ENCODE results near the gene RAET1E. TPM values are rescaled to one million over a fixed set of nuclear protein-coding genes. Genes with fewer than 3 reads are reported as not detected.

Gene RAET1E
- total and polyA plus RNA-seq, 4 donors = 0.56 to 0.98 (median 0.93) TPM

DNA sequence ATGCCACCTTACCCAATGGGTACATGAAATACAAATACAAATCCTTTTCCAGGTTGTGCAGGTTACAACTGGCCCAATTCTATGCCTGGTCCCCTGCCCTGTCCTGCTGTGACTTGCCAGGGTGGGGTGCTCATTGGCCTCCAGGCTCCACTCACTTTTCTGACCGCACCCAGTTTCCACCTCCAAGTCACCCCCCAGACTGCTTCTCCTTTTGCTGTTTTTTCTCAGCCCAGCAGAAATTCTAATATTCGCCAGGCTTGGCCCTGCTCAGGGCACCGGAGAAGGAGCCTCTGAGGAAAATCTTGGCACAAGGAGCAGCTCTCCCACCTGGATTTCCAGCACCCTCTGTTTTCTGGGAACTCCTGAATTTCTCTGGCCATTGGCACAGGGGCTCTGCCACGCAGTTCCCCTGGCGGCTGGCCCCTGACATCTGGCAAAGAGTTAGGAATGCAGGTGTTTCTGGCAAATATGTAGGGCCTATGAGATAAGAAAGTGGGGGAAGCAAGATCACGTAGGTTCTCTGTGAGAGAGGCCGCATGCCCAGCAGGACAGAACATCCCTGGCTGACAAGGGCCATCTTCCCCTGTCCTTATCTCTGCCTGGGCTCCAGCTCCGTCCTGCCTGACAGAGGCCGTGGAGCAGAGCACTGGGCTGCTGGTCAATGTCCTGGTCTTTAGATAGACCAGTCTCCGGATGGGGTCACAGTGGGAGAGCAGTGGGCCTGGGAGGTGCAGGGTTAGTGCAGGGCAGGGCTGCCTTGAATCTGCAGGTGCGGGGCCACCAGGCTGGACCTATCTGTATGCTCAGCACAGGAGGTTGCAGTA is 2.9 kb upstream of the RAET1E start:
- WGBS, 2 donors = 92 to 95% methylated on average over 11 of the region's 11 CpGs
- Histone ChIP-seq H3K27me3 (ENCODE audit: control insufficient read depth in 3 of 3, insufficient read depth in 3 of 3, low read length in 2 of 3) (no peaks in the 10 kb centered on the region), H3K4me1 (ENCODE audit: control insufficient read depth in 5 of 5, insufficient read depth in 5 of 5, low read length in 5 of 5) (peaks cover 0 to 14% (median 8%) of the 10 kb centered on the region in 5 donors), H3K27ac (ENCODE audit: low read depth in 1 of 2, low read length in 1 of 2) (no peak overlapping the region), H3K9me3 (ENCODE audit: control insufficient read depth in 4 of 4, insufficient read depth in 3 of 4, low read length in 3 of 4) (no peaks in the 10 kb centered on the region), H3K36me3 (ENCODE audit: control insufficient read depth in 4 of 4, insufficient read depth in 4 of 4, low read length in 4 of 4) (no peaks in the 10 kb centered on the region), H3K4me3 (no peak overlapping the region), H3K9ac (ENCODE audit: insufficient read depth in 1 of 2, low read length in 2 of 2) (no peak overlapping the region)
- ATAC-seq (ENCODE audit: insufficient read depth, low FRiP score) = no peak
- TF ChIP-seq, protein P1, sequence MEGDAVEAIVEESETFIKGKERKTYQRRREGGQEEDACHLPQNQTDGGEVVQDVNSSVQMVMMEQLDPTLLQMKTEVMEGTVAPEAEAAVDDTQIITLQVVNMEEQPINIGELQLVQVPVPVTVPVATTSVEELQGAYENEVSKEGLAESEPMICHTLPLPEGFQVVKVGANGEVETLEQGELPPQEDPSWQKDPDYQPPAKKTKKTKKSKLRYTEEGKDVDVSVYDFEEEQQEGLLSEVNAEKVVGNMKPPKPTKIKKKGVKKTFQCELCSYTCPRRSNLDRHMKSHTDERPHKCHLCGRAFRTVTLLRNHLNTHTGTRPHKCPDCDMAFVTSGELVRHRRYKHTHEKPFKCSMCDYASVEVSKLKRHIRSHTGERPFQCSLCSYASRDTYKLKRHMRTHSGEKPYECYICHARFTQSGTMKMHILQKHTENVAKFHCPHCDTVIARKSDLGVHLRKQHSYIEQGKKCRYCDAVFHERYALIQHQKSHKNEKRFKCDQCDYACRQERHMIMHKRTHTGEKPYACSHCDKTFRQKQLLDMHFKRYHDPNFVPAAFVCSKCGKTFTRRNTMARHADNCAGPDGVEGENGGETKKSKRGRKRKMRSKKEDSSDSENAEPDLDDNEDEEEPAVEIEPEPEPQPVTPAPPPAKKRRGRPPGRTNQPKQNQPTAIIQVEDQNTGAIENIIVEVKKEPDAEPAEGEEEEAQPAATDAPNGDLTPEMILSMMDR (IDR thresholded peaks at IDR 0.05; ENCODE audit: control extremely low read depth, extremely low read depth) = no peak
- no peak for DNase-seq

DNA sequence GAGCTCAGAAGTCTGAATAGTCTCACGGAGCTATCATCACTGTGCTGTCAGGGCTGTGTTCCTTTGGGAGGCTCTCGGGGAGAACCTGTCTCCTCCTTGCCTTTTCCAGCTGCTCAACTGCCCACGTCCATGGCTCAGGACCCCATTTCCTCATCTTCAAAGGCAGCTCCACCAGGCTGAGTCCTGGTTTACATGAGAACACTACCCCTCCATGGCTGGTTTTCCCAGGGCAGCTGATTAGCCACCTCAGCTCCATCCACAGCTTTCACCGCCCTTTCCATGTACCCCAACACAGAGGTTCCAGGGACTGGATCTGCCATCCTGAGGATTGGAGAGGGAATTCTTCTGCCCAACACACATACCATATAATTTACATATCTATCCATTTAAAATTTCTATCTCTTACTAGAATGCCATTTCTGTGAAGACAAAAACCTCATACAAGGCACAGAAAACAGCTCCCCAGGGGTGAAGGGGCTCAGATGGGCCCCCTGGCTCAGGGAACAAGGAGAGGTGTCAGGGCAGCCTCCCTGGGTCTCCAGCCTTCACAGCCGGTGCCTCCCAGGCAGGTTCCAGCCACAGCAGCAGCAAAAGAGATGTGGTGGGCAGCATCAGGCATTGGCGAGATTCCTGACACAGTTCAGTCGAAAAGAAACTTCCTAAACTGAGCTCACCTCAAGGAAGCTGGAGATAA is 2.2 kb upstream of the RAET1E start:
- DNase-seq (no peak), ATAC-seq (ENCODE audit: insufficient read depth, low FRiP score) (no peak)
- Histone ChIP-seq H3K9me3 (ENCODE audit: control insufficient read depth in 4 of 4, insufficient read depth in 3 of 4, low read length in 3 of 4) (no peaks in the 10 kb centered on the region), H3K4me3 (no peak overlapping the region), H3K27me3 (ENCODE audit: control insufficient read depth in 3 of 3, insufficient read depth in 3 of 3, low read length in 2 of 3) (no peaks in the 10 kb centered on the region), H3K27ac (ENCODE audit: low read depth in 1 of 2, low read length in 1 of 2) (no peak overlapping the region), H3K4me1 (ENCODE audit: control insufficient read depth in 5 of 5, insufficient read depth in 5 of 5, low read length in 5 of 5) (peaks cover 2 to 16% (median 12%) of the 10 kb centered on the region in 5 donors), H3K36me3 (ENCODE audit: control insufficient read depth in 4 of 4, insufficient read depth in 4 of 4, low read length in 4 of 4) (no peaks in the 10 kb centered on the region), H3K9ac (ENCODE audit: insufficient read depth in 1 of 2, low read length in 2 of 2) (no peak overlapping the region)
- WGBS, 2 donors = 89 to 90% methylated on average over 7 of the region's 7 CpGs
- TF ChIP-seq, protein P1 (IDR thresholded peaks at IDR 0.05; ENCODE audit: control extremely low read depth, extremely low read depth) = no peak

DNA sequence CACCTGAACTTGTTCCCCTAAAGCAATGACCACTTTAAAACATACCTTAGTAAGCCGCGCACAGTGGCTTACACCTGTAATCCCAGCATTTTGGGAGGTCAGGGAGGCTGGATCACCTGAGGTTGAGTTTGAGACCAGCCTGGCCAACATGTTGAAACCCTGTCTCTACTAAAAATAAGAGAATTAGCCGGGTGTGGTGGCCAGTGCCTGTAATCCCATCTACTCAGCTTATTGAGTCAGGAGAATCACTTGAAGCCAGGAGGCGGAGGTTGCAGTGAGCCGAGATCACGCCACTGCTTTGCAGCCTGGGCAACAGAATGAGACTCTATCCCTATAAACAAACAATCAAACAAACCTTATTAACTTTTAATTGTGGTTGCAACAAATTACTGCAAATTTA is 1.6 kb upstream of the RAET1E start:
- H3K4me3 ChIP-seq = no peak overlapping the region
- no peak overlapping the region for H3K27ac ChIP-seq (ENCODE audit: low read depth in 1 of 2, low read length in 1 of 2)
- no peaks in the 10 kb centered on the region for H3K9me3 ChIP-seq (ENCODE audit: control insufficient read depth in 4 of 4, insufficient read depth in 3 of 4, low read length in 3 of 4)
- ATAC-seq (ENCODE audit: insufficient read depth, low FRiP score) (no peak), DNase-seq (no peak)
- no peaks in the 10 kb centered on the region for H3K36me3 ChIP-seq (ENCODE audit: control insufficient read depth in 4 of 4, insufficient read depth in 4 of 4, low read length in 4 of 4)
- TF ChIP-seq, protein P1 (IDR thresholded peaks at IDR 0.05; ENCODE audit: control extremely low read depth, extremely low read depth) = no peak
- no peak overlapping the region for H3K9ac ChIP-seq (ENCODE audit: insufficient read depth in 1 of 2, low read length in 2 of 2)
- H3K27me3 ChIP-seq (ENCODE audit: control insufficient read depth in 3 of 3, insufficient read depth in 3 of 3, low read length in 2 of 3) = no peaks in the 10 kb centered on the region
- WGBS, 2 donors = 94 to 97% methylated on average over 6 of the region's 6 CpGs
- H3K4me1 ChIP-seq (ENCODE audit: control insufficient read depth in 5 of 5, insufficient read depth in 5 of 5, low read length in 5 of 5) = peaks cover 3 to 18% (median 12%) of the 10 kb centered on the region in 5 donors

All from lung (tissue), 12 donors.